ENCODE results near the gene PLCL2.
"Not testable (repeated sequence)": the region's sequence is repeated elsewhere in the genome, so short reads cannot be mapped to it uniquely, and the experiment has no call there.

The PLCL2 gene

GRCh38 chr3:17092583-17092933, 207.8 kb downstream of the PLCL2 start:
- Histone ChIP-seq H3K36me3 (ENCODE audit: insufficient read depth, low read depth, low read length) (0 out of 2 replicates have a peak, but pooled peaks cover 5% of the 10 kb centered on the region), H3K4me3 (ENCODE audit: low read length) (no peak overlapping the region), H3K27ac (ENCODE audit: low read length) (no peak overlapping the region), H3K27me3 (ENCODE audit: insufficient read depth, low read length) (no peaks in the 10 kb centered on the region), H3K9me3 (ENCODE audit: insufficient read depth, low read depth, low read length) (no peaks in the 10 kb centered on the region), H3K9ac (ENCODE audit: low read depth, low read length) (no peak overlapping the region), H3K4me1 (ENCODE audit: insufficient read depth, low read length) (peaks cover 30% of the 10 kb centered on the region)

DNA sequence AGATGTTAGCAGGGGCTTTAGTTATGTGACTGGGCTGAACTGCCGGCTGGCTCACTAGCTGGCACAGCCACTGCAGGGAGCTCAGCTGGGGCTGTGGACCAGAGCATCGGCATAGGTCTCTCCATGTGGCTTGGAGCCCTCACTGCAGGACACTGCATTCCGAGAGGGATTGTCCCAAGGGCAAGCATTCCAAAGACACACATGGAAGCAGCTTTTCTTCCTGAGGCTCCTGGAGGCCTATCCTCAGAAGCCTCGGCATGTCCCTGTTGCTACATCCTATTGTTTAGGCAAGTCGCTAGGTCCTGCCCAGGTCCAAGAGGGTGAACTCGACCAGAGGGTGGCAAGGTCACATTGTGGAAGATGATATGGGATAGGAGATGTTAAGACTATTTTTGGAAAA, 209.8 kb downstream of the PLCL2 start:
- Histone ChIP-seq H3K9me3 (ENCODE audit: insufficient read depth, low read depth, low read length) (no peaks in the 10 kb centered on the region), H3K9ac (ENCODE audit: low read depth, low read length) (no peak overlapping the region), H3K4me3 (ENCODE audit: low read length) (no peak overlapping the region), H3K27ac (ENCODE audit: low read length) (no peak overlapping the region), H3K27me3 (ENCODE audit: insufficient read depth, low read length) (no peaks in the 10 kb centered on the region), H3K4me1 (ENCODE audit: insufficient read depth, low read length) (peaks cover 30% of the 10 kb centered on the region), H3K36me3 (ENCODE audit: insufficient read depth, low read depth, low read length) (0 out of 2 replicates have a peak, but pooled peaks cover 5% of the 10 kb centered on the region)

DNA sequence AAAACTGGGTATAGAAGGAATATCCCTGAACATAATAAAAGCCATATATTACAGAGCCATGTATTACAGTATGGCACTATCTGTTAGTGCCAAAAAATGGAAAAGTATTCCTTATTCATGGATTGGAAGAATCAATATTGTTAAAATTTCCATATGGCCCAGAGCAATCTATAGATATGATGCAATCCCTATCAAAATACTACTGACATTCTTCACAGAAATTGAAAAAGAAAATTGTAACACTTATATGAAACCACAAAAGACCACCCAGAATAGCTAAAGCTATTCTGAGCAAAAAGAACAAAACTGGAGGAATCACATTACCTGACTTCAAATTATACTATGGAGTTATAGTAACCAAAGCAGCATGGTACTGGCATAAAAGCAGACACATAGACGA, 218.8 kb downstream of the PLCL2 start:
- H3K36me3 ChIP-seq (ENCODE audit: insufficient read depth, low read depth, low read length): no peaks in the 10 kb centered on the region

DNA sequence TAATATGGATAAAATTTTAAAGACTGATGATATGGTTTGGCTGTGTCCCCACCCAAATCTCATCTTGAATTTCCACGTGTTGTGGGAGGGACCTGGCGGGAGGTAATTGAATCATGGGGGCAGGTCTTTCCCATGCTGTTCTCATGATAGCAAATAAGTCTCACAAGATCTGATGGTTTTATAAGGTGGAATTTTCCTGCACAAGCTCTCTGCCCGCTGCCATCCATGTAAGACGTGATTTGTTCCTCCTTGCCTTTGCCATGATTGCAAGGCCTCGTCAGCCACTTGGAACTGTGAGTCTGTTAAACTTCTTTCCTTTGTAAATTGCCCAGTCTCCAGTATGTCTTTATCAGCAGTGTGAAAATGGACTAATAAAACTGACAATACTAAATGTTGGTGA, 222.0 kb downstream of the PLCL2 start:
- H3K9me3 ChIP-seq (ENCODE audit: insufficient read depth, low read depth, low read length); H3K36me3 ChIP-seq (ENCODE audit: insufficient read depth, low read depth, low read length); H3K9ac ChIP-seq (ENCODE audit: low read depth, low read length); H3K27me3 ChIP-seq (ENCODE audit: insufficient read depth, low read length); H3K4me1 ChIP-seq (ENCODE audit: insufficient read depth, low read length); H3K27ac ChIP-seq (ENCODE audit: low read length); H3K4me3 ChIP-seq (ENCODE audit: low read length): not testable (repeated sequence)

More for the DNA sequence above, 218.8 kb downstream of the PLCL2 start:
- no peaks in the 10 kb centered on the region for H3K27me3 ChIP-seq (ENCODE audit: insufficient read depth, low read length)
- no peak overlapping the region for H3K4me3 ChIP-seq (ENCODE audit: low read length)
- H3K27ac ChIP-seq (ENCODE audit: low read length): no peak overlapping the region
- H3K9me3 ChIP-seq (ENCODE audit: insufficient read depth, low read depth, low read length): no peaks in the 10 kb centered on the region
- no peaks in the 10 kb centered on the region for H3K4me1 ChIP-seq (ENCODE audit: insufficient read depth, low read length)
- H3K9ac ChIP-seq (ENCODE audit: low read depth, low read length): no peak overlapping the region

- H3K27ac ChIP-seq (ENCODE audit: low read length): no peak overlapping the region
- H3K9ac ChIP-seq (ENCODE audit: low read depth, low read length): no peak overlapping the region
- no peaks in the 10 kb centered on the region for H3K9me3 ChIP-seq (ENCODE audit: insufficient read depth, low read depth, low read length)
- no peaks in the 10 kb centered on the region for H3K4me1 ChIP-seq (ENCODE audit: insufficient read depth, low read length)
- H3K4me3 ChIP-seq (ENCODE audit: low read length): no peak overlapping the region
- H3K27me3 ChIP-seq (ENCODE audit: insufficient read depth, low read length): no peaks in the 10 kb centered on the region
- no peaks in the 10 kb centered on the region for H3K36me3 ChIP-seq (ENCODE audit: insufficient read depth, low read depth, low read length)
These were observed 226.1 kb downstream of the PLCL2 start for GRCh38 chr3:17110660-17111396.

DNA sequence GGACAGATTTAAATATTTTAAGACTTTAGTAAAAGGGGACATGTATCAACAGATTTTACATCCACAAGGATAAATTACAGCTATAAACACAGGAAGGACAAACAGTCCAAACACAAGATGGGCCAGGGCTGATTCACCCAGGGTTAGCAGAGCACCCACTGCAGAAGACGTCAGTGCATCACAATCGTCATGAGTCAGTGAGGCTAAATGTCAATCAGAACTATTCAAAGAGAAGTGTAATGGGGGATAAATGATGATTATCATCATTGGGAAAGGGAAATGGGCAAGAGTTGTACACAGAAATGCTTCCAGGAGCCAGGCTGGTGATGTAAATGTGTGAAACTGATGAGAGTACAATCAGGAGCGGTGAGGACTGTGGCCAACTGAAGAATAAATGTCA, 226.8 kb downstream of the PLCL2 start:
- no peaks in the 10 kb centered on the region for H3K9me3 ChIP-seq (ENCODE audit: insufficient read depth, low read depth, low read length)
- H3K4me1 ChIP-seq (ENCODE audit: insufficient read depth, low read length): no peaks in the 10 kb centered on the region
- no peak overlapping the region for H3K9ac ChIP-seq (ENCODE audit: low read depth, low read length)
- H3K36me3 ChIP-seq (ENCODE audit: insufficient read depth, low read depth, low read length): no peaks in the 10 kb centered on the region
- no peaks in the 10 kb centered on the region for H3K27me3 ChIP-seq (ENCODE audit: insufficient read depth, low read length)
- H3K4me3 ChIP-seq (ENCODE audit: low read length): no peak overlapping the region
- H3K27ac ChIP-seq (ENCODE audit: low read length): no peak overlapping the region

DNA sequence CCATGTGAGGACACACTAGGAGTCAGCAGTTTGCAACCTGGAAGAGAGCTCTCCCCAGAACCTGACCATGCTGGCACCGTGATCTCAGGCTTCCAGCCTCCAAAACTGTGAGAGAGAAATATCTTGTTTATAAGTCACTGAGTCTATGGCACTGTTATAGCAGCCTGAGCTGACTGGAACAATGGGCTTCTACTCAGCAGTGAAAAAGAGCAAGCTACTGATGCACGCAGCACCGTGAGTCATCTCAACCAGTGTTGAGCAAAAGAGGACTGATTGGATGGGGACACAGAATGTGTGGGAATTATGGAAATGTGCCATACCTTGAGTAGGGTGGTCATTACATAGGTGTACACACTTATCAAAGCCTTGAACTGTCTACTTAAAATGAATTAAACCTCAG, 230.4 kb downstream of the PLCL2 start:
- no peaks in the 10 kb centered on the region for H3K4me1 ChIP-seq (ENCODE audit: insufficient read depth, low read length)
- no peaks in the 10 kb centered on the region for H3K9me3 ChIP-seq (ENCODE audit: insufficient read depth, low read depth, low read length)
- no peaks in the 10 kb centered on the region for H3K27me3 ChIP-seq (ENCODE audit: insufficient read depth, low read length)
- H3K36me3 ChIP-seq (ENCODE audit: insufficient read depth, low read depth, low read length): no peaks in the 10 kb centered on the region
- no peak overlapping the region for H3K4me3 ChIP-seq (ENCODE audit: low read length)
- H3K27ac ChIP-seq (ENCODE audit: low read length): no peak overlapping the region
- no peak overlapping the region for H3K9ac ChIP-seq (ENCODE audit: low read depth, low read length)

DNA sequence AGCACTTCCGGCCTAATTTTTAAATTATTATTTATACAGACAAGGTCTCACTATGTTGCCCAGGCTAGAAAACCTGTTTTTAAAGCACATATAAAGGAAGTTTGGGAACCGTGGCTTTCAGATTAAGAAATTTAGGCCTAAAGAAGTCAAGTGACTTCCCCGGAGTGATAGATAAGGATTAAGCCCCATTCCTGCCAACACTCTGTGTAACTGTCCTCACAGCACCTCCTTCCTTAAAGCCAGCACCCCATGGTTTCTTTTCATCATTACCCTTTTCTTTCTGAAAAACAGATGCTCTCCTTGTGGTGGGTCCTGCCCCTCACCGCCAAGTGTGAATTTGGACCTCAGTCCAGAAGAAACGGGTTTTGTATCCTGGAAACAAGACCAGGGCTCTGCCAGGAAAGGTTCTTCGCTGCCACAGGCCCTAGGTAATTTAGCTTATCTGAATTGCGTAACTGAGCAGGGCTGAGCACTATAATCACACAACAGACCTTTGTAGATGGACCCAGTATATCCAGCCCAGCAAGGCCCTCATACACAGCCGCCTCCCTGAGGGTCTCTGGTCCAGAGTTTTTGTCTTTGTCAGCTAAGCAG, 231.3 kb downstream of the PLCL2 start:
- Histone ChIP-seq H3K27ac (ENCODE audit: low read length) (no peak overlapping the region), H3K9ac (ENCODE audit: low read depth, low read length) (no peak overlapping the region), H3K36me3 (ENCODE audit: insufficient read depth, low read depth, low read length) (no peaks in the 10 kb centered on the region), H3K9me3 (ENCODE audit: insufficient read depth, low read depth, low read length) (no peaks in the 10 kb centered on the region), H3K27me3 (ENCODE audit: insufficient read depth, low read length) (no peaks in the 10 kb centered on the region), H3K4me3 (ENCODE audit: low read length) (no peak overlapping the region), H3K4me1 (ENCODE audit: insufficient read depth, low read length) (no peaks in the 10 kb centered on the region)

GRCh38 chr3:17118771-17119170, 234.0 kb downstream of the PLCL2 start:
- no peaks in the 10 kb centered on the region for H3K36me3 ChIP-seq (ENCODE audit: insufficient read depth, low read depth, low read length)
- H3K4me3 ChIP-seq (ENCODE audit: low read length): no peak overlapping the region
- no peaks in the 10 kb centered on the region for H3K27me3 ChIP-seq (ENCODE audit: insufficient read depth, low read length)
- no peak overlapping the region for H3K27ac ChIP-seq (ENCODE audit: low read length)
- no peak overlapping the region for H3K9ac ChIP-seq (ENCODE audit: low read depth, low read length)
- H3K4me1 ChIP-seq (ENCODE audit: insufficient read depth, low read length): no peaks in the 10 kb centered on the region
- no peaks in the 10 kb centered on the region for H3K9me3 ChIP-seq (ENCODE audit: insufficient read depth, low read depth, low read length)

- Histone ChIP-seq H3K4me3 (ENCODE audit: low read length) (no peak overlapping the region), H3K9ac (ENCODE audit: low read depth, low read length) (no peak overlapping the region), H3K27me3 (ENCODE audit: insufficient read depth, low read length) (no peaks in the 10 kb centered on the region), H3K27ac (ENCODE audit: low read length) (no peak overlapping the region), H3K36me3 (ENCODE audit: insufficient read depth, low read depth, low read length) (no peaks in the 10 kb centered on the region), H3K4me1 (ENCODE audit: insufficient read depth, low read length) (no peaks in the 10 kb centered on the region), H3K9me3 (ENCODE audit: insufficient read depth, low read depth, low read length) (no peaks in the 10 kb centered on the region)
These were observed 234.7 kb downstream of the PLCL2 start for GRCh38 chr3:17119201-17120072.

GRCh38 chr3:17120115-17120514, 235.4 kb downstream of the PLCL2 start:
- Histone ChIP-seq H3K9me3 (ENCODE audit: insufficient read depth, low read depth, low read length) (no peaks in the 10 kb centered on the region), H3K36me3 (ENCODE audit: insufficient read depth, low read depth, low read length) (no peaks in the 10 kb centered on the region), H3K27ac (ENCODE audit: low read length) (no peak overlapping the region), H3K4me3 (ENCODE audit: low read length) (no peak overlapping the region), H3K9ac (ENCODE audit: low read depth, low read length) (no peak overlapping the region), H3K4me1 (ENCODE audit: insufficient read depth, low read length) (no peaks in the 10 kb centered on the region), H3K27me3 (ENCODE audit: insufficient read depth, low read length) (no peaks in the 10 kb centered on the region)

- no peaks in the 10 kb centered on the region for H3K9me3 ChIP-seq (ENCODE audit: insufficient read depth, low read depth, low read length)
- H3K27me3 ChIP-seq (ENCODE audit: insufficient read depth, low read length): no peaks in the 10 kb centered on the region
- no peak overlapping the region for H3K27ac ChIP-seq (ENCODE audit: low read length)
- no peak overlapping the region for H3K9ac ChIP-seq (ENCODE audit: low read depth, low read length)
- H3K36me3 ChIP-seq (ENCODE audit: insufficient read depth, low read depth, low read length): no peaks in the 10 kb centered on the region
- no peak overlapping the region for H3K4me3 ChIP-seq (ENCODE audit: low read length)
- H3K4me1 ChIP-seq (ENCODE audit: insufficient read depth, low read length): no peaks in the 10 kb centered on the region
These were observed 236.6 kb downstream of the PLCL2 start for GRCh38 chr3:17121336-17121735.

Measured in iPS-20b (cell line).